H9 (cell line): Measurements from ENCODE around the gene KIAA1328. TPM values are rescaled to one million over a fixed set of nuclear protein-coding genes. Genes with fewer than 3 reads are reported as not detected.

Source experiments
- DNase-seq: peaks from one replicate; pipeline ENCODE4 v3.0.0-alpha.2; 2017
- H2AFZ ChIP-seq: one replicate; pipeline ENCODE4 v1.6.1; 2013; ENCODE audit warnings: mild to moderate bottlenecking, low read length, control low read depth, moderate library complexity
- H2AK5ac ChIP-seq: 2 replicates; pipeline ENCODE4 v1.6.1; 2013; ENCODE audit warnings: low read length, control low read depth, mixed read lengths; ENCODE audit not compliant: insufficient read length
- H2BK120ac ChIP-seq: one replicate; pipeline ENCODE4 v1.6.1; 2013; ENCODE audit warnings: low read depth, mild to moderate bottlenecking, low read length, control low read depth, inconsistent platforms; ENCODE audit not compliant: poor library complexity, severe bottlenecking
- H2BK12ac ChIP-seq: 2 replicates; pipeline ENCODE4 v1.6.1; 2013; ENCODE audit warnings: low read length, control low read depth, mixed read lengths, low read depth; ENCODE audit not compliant: insufficient read length
- H2BK15ac ChIP-seq: 2 replicates; pipeline ENCODE4 v1.6.1; 2013; ENCODE audit warnings: low read depth, low read length, control low read depth
- H2BK20ac ChIP-seq: one replicate; pipeline ENCODE4 v1.6.1; 2013; ENCODE audit warnings: low read depth, mild to moderate bottlenecking, low read length, control low read depth, inconsistent platforms; ENCODE audit not compliant: poor library complexity, severe bottlenecking
- H2BK5ac ChIP-seq: 2 replicates; pipeline ENCODE4 v1.6.1; 2013; ENCODE audit warnings: low read length, control low read depth, mixed read lengths; ENCODE audit not compliant: insufficient read length
- H3K14ac ChIP-seq: 2 replicates; pipeline ENCODE4 v1.6.1; 2013; ENCODE audit warnings: low read length, control low read depth; ENCODE audit not compliant: insufficient read depth
- H3K18ac ChIP-seq: 2 replicates; pipeline ENCODE4 v1.6.1; 2013; ENCODE audit warnings: low read depth, mild to moderate bottlenecking, mixed read lengths, low read length, control low read depth; ENCODE audit not compliant: insufficient read length
- H3K23ac ChIP-seq: 2 replicates; pipeline ENCODE4 v1.6.1; 2013; ENCODE audit warnings: low read length, control low read depth, mixed read lengths, low read depth; ENCODE audit not compliant: insufficient read length
- H3K23me2 ChIP-seq: 2 replicates; pipeline ENCODE4 v1.6.1; 2013; ENCODE audit warnings: low read depth, mild to moderate bottlenecking, mixed read lengths, low read length, control low read depth; ENCODE audit not compliant: insufficient read length, poor library complexity, severe bottlenecking
- H3K27ac ChIP-seq: 2 replicates; pipeline ENCODE4 v1.5.1; 2013; ENCODE audit warnings: low read length, control low read depth, mixed read lengths, low read depth; ENCODE audit not compliant: insufficient read length
- H3K27me3 ChIP-seq: 2 replicates; pipeline ENCODE4 v1.6.1; 2013; ENCODE audit warnings: low read length, control low read depth, inconsistent platforms; ENCODE audit not compliant: insufficient read depth
- H3K4ac ChIP-seq: 2 replicates; pipeline ENCODE4 v1.6.1; 2013; ENCODE audit warnings: low read depth, mild to moderate bottlenecking, control low read depth, inconsistent platforms, low read length, moderate library complexity
- H3K4me1 ChIP-seq: 2 replicates; pipeline ENCODE4 v1.6.1; 2013; ENCODE audit warnings: low read length, control low read depth, inconsistent platforms; ENCODE audit not compliant: insufficient read depth
- H3K4me2 ChIP-seq: 2 replicates; pipeline ENCODE4 v1.6.1; 2013; ENCODE audit warnings: low read length, control low read depth, mixed read lengths; ENCODE audit not compliant: insufficient read length, insufficient read depth
- H3K56ac ChIP-seq: 2 replicates; pipeline ENCODE4 v1.6.1; 2013; ENCODE audit warnings: low read depth, mild to moderate bottlenecking, mixed read lengths, low read length, control low read depth; ENCODE audit not compliant: insufficient read length
- H3K79me1 ChIP-seq: 2 replicates; pipeline ENCODE4 v1.6.1; 2013; ENCODE audit warnings: low read depth, mild to moderate bottlenecking, moderate library complexity, low read length, control low read depth, inconsistent platforms; ENCODE audit not compliant: insufficient read depth, poor library complexity, severe bottlenecking
- H3K79me2 ChIP-seq: 2 replicates; pipeline ENCODE4 v1.6.1; 2013; ENCODE audit warnings: low read length, control low read depth, inconsistent platforms; ENCODE audit not compliant: insufficient read depth
- H3K9ac ChIP-seq: 2 replicates; pipeline ENCODE4 v1.6.1; 2013; ENCODE audit warnings: low read length, control low read depth, mixed read lengths; ENCODE audit not compliant: insufficient read length; ENCODE audit errors: extremely low read depth
- H3K9me3 ChIP-seq: one replicate; pipeline ENCODE4 v1.6.1; 2013; ENCODE audit warnings: low read depth, low read length, inconsistent platforms; ENCODE audit not compliant: control insufficient read depth
- H3T11ph ChIP-seq: one replicate; pipeline ENCODE4 v1.6.1; 2013; ENCODE audit warnings: mild to moderate bottlenecking, low read length, control low read depth, inconsistent platforms
- H4K20me1 ChIP-seq: one replicate; pipeline ENCODE4 v1.6.1; 2013; ENCODE audit not compliant: control insufficient read depth, insufficient read length, insufficient read depth
- H4K5ac ChIP-seq: 2 replicates; pipeline ENCODE4 v1.6.1; 2013; ENCODE audit warnings: low read depth, mild to moderate bottlenecking, mixed read lengths, low read length, control low read depth; ENCODE audit not compliant: insufficient read length
- H4K8ac ChIP-seq: replicated peaks from 2 replicates; pipeline ENCODE4 v1.6.1; 2013; ENCODE audit warnings: low read length, control low read depth, mixed read lengths, low read depth; ENCODE audit not compliant: insufficient read length
- H4K91ac ChIP-seq: 2 replicates; pipeline ENCODE4 v1.6.1; 2013; ENCODE audit warnings: low read depth, mild to moderate bottlenecking, moderate library complexity, mixed read lengths, low read length, control low read depth; ENCODE audit not compliant: insufficient read length
- H3K27ac Mint-ChIP-seq, 3 experiments: 2 replicates in 2 of 3; 3 replicates in 1 of 3; pipeline ENCODE4 v1.8.0; 2020 to 2021; ENCODE audit warnings: mixed read lengths in 3 of 3, mild to moderate bottlenecking in 1 of 3, moderate library complexity in 1 of 3
- H3K27me3 Mint-ChIP-seq: 2 replicates; pipeline ENCODE4 v1.8.0; 2021; ENCODE audit warnings: low read depth, mild to moderate bottlenecking, moderate library complexity, mixed read lengths
- H3K36me3 Mint-ChIP-seq, 3 experiments: 2 replicates in 2 of 3; 3 replicates in 1 of 3; pipeline ENCODE4 v1.8.0; 2020 to 2021; ENCODE audit warnings: low read depth in 3 of 3, mixed read lengths in 3 of 3; ENCODE audit not compliant: insufficient read depth in 1 of 3
- H3K4me1 Mint-ChIP-seq, 2 experiments: 2 replicates each; pipeline ENCODE4 v1.8.0; 2020; ENCODE audit warnings: mixed read lengths in 2 of 2
- H3K4me3 Mint-ChIP-seq, 2 experiments: 2 replicates in 1 of 2; 3 replicates in 1 of 2; pipeline ENCODE4 v1.8.0; 2020 to 2021; ENCODE audit warnings: mild to moderate bottlenecking in 2 of 2, mixed read lengths in 2 of 2, moderate library complexity in 1 of 2
- H3K9me3 Mint-ChIP-seq, 2 experiments: 2 replicates in 1 of 2; 3 replicates in 1 of 2; pipeline ENCODE4 v1.8.0; 2020; ENCODE audit warnings: mild to moderate bottlenecking in 2 of 2, mixed read lengths in 2 of 2, moderate library complexity in 1 of 2
- CTCF ChIP-seq: fragments of 200-600 bp; sonication (generic); conservative IDR thresholded peaks from 3 replicates; pipeline ENCODE4 v1.8.0; 2021; ENCODE audit warnings: antibody characterized with exemption, mild to moderate bottlenecking
- WGBS: extraction: QIAGEN DNeasy Blood & Tissue Kit; methylation state at CpG from one replicate; pipeline ENCODE4 v1.1.7; 2013; ENCODE audit warnings: missing lambda C conversion rate, low lambda C conversion rate, mixed read lengths; ENCODE audit not compliant: insufficient read length; ENCODE audit errors: extremely low coverage; 5-methylcytosine and 5-hydroxymethylcytosine counted together
- total RNA-seq: library from RNA; stranded (reverse); gene quantifications from 2 replicates; pipeline ENCODE4 v1.2.1, GENCODE V29; 2021

Gene KIAA1328
- total RNA-seq, 1 experiment from 2014 or later = 4.9 TPM

GRCh38 chr18:37222999-37223378 is 394.1 kb downstream of the KIAA1328 start:
- Histone ChIP-seq H4K8ac (no peak overlapping the region), H4K5ac (no peak overlapping the region), H3K9me3 (no peaks in the 10 kb centered on the region), H3K56ac (no peak overlapping the region), H3K18ac (no peak overlapping the region), H2AK5ac (no peak overlapping the region), H3K23me2 (no peaks in the 10 kb centered on the region), H3K4me1 (no peaks in the 10 kb centered on the region; the same call in 1 of the 2 replicates), H2BK20ac (no peak overlapping the region), H4K91ac (no peak overlapping the region), H3K4me2 (no peak overlapping the region), H3K23ac (no peak overlapping the region), H3K27ac (no peak overlapping the region), H2AFZ (no peak overlapping the region), H2BK15ac (no peak overlapping the region), H3K79me2 (no peaks in the 10 kb centered on the region), H4K20me1 (no peaks in the 10 kb centered on the region), H3T11ph (no peak overlapping the region), H3K27me3 (peaks cover 10% of the 10 kb centered on the region; the same call in 1 of the 2 replicates), H3K9ac (no peak overlapping the region), H3K4ac (no peak overlapping the region), H2BK12ac (no peak overlapping the region), H2BK120ac (no peak overlapping the region), H3K79me1 (no peaks in the 10 kb centered on the region), H2BK5ac (no peak overlapping the region), H3K14ac (no peak overlapping the region)
- TF ChIP-seq CTCF = no peak
- no peak for DNase-seq
- Mint-ChIP-seq H3K27ac (no peak overlapping the region), H3K36me3 (peaks cover 0 to 2% (median 0%) of the 10 kb centered on the region in 3 experiments; a peak in 1 of 7 replicates), H3K9me3 (peaks cover 6 to 7% of the 10 kb centered on the region in 2 experiments), H3K4me3 (no peak overlapping the region), H3K4me1 (peaks cover 15 to 17% of the 10 kb centered on the region in 2 experiments), H3K27me3 (peaks cover 63% of the 10 kb centered on the region)
- WGBS = no CpG with 5 or more reads among the region's 5 CpGs
